ENCODE measurements around the gene FTO. TPM values are rescaled to one million over a fixed set of nuclear protein-coding genes. Genes with fewer than 3 reads are reported as not detected.

FTO gene
- total and polyA plus RNA-seq, 2 of the 8 experiments (the other 6 are each of a cell fraction or from before 2014, with no cell fraction given), result 34.5 to 59.8 TPM

DNA sequence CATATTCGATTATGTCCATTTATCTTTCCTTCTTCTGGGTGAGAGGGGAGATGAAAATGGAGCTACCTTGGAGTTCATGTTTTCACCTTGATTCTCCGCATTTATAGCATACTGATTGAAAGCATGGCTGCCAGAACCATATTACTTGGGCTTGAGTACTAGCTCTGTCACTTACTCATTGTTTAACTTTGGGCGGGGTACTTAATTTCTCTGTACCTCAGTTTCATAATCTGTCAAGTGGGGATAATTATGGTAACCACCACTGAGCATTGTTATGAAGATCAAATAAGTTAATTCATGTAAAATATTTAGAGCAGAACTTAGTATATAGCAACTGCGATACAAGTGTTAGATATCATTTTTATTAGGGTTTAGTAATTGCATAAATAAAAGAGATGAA, 65.2 kb downstream of the FTO start (continued):
- TF ChIP-seq SIN3A (conservative IDR thresholded peaks at IDR 0.05 in 1 of 2, IDR thresholded peaks at IDR 0.05 in 1 of 2; ENCODE audit: low read depth in 1 of 2, low read length in 2 of 2) (no peak), EGR1 (IDR thresholded peaks at IDR 0.05; ENCODE audit: borderline replicate concordance, low read depth, low read length) (no peak), YY1 (IDR thresholded peaks at IDR 0.05; ENCODE audit: low read depth, low read length) (no peak)
- TF ChIP-seq, protein P1, sequence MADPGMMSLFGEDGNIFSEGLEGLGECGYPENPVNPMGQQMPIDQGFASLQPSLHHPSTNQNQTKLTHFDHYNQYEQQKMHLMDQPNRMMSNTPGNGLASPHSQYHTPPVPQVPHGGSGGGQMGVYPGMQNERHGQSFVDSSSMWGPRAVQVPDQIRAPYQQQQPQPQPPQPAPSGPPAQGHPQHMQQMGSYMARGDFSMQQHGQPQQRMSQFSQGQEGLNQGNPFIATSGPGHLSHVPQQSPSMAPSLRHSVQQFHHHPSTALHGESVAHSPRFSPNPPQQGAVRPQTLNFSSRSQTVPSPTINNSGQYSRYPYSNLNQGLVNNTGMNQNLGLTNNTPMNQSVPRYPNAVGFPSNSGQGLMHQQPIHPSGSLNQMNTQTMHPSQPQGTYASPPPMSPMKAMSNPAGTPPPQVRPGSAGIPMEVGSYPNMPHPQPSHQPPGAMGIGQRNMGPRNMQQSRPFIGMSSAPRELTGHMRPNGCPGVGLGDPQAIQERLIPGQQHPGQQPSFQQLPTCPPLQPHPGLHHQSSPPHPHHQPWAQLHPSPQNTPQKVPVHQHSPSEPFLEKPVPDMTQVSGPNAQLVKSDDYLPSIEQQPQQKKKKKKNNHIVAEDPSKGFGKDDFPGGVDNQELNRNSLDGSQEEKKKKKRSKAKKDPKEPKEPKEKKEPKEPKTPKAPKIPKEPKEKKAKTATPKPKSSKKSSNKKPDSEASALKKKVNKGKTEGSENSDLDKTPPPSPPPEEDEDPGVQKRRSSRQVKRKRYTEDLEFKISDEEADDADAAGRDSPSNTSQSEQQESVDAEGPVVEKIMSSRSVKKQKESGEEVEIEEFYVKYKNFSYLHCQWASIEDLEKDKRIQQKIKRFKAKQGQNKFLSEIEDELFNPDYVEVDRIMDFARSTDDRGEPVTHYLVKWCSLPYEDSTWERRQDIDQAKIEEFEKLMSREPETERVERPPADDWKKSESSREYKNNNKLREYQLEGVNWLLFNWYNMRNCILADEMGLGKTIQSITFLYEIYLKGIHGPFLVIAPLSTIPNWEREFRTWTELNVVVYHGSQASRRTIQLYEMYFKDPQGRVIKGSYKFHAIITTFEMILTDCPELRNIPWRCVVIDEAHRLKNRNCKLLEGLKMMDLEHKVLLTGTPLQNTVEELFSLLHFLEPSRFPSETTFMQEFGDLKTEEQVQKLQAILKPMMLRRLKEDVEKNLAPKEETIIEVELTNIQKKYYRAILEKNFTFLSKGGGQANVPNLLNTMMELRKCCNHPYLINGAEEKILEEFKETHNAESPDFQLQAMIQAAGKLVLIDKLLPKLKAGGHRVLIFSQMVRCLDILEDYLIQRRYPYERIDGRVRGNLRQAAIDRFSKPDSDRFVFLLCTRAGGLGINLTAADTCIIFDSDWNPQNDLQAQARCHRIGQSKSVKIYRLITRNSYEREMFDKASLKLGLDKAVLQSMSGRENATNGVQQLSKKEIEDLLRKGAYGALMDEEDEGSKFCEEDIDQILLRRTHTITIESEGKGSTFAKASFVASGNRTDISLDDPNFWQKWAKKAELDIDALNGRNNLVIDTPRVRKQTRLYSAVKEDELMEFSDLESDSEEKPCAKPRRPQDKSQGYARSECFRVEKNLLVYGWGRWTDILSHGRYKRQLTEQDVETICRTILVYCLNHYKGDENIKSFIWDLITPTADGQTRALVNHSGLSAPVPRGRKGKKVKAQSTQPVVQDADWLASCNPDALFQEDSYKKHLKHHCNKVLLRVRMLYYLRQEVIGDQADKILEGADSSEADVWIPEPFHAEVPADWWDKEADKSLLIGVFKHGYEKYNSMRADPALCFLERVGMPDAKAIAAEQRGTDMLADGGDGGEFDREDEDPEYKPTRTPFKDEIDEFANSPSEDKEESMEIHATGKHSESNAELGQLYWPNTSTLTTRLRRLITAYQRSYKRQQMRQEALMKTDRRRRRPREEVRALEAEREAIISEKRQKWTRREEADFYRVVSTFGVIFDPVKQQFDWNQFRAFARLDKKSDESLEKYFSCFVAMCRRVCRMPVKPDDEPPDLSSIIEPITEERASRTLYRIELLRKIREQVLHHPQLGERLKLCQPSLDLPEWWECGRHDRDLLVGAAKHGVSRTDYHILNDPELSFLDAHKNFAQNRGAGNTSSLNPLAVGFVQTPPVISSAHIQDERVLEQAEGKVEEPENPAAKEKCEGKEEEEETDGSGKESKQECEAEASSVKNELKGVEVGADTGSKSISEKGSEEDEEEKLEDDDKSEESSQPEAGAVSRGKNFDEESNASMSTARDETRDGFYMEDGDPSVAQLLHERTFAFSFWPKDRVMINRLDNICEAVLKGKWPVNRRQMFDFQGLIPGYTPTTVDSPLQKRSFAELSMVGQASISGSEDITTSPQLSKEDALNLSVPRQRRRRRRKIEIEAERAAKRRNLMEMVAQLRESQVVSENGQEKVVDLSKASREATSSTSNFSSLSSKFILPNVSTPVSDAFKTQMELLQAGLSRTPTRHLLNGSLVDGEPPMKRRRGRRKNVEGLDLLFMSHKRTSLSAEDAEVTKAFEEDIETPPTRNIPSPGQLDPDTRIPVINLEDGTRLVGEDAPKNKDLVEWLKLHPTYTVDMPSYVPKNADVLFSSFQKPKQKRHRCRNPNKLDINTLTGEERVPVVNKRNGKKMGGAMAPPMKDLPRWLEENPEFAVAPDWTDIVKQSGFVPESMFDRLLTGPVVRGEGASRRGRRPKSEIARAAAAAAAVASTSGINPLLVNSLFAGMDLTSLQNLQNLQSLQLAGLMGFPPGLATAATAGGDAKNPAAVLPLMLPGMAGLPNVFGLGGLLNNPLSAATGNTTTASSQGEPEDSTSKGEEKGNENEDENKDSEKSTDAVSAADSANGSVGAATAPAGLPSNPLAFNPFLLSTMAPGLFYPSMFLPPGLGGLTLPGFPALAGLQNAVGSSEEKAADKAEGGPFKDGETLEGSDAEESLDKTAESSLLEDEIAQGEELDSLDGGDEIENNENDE (IDR thresholded peaks at IDR 0.05; ENCODE audit: insufficient replicate concordance, low read length), result no peak

All from H1 (cell line).